GM21515 (cell line): Measurements from ENCODE around the gene MOB3B.

ENCODE experiments used
- ATAC-seq: cut with Tn5 transposase; IDR thresholded peaks from one replicate; pipeline ENCODE4 v1.9.1; 2021; ENCODE audit not compliant: unreplicated experiment

The MOB3B gene

DNA sequence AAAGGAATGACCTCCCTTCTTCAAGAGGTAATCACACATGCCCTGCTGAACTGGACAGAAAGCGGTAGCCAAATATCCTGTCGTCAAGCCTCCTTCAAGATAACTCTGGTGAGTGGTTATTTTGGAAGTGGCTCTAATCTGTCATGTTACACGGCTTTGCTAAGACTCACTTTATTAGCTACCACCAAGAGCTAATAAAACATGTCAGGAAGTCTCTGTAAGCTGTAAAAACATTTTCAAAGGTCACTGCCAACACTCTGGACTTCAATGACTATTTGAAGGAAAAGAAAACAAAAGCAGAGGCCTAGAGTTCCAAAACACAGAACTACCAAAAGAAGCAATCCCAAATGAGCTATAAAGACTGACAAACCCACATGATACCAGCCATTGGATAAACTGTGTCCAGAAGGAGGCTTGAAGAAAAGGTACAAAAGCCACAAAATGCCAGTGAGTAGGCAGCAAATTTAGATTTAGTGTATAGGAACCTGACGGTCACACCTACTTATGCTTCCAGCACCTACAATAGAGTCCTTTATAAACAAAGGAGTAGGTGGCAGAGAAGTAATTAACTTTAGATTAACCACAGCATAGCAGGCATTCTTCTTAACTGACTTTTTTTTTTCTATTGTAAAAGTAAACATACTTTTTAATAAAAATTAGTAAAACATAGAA, 135.3 kb downstream of the MOB3B start:
- ATAC-seq = no peak

GRCh38 chr9:27393054-27393846, 136.4 kb downstream of the MOB3B start:
- ATAC-seq = no peak

GRCh38 chr9:27392451-27392850, 137.2 kb downstream of the MOB3B start:
- ATAC-seq = no peak

- no peak for ATAC-seq
Observed at GRCh38 chr9:27391040-27391895, 138.3 kb downstream of the MOB3B start.

- no peak for ATAC-seq
Observed at GRCh38 chr9:27388150-27388549, 141.5 kb downstream of the MOB3B start.

DNA sequence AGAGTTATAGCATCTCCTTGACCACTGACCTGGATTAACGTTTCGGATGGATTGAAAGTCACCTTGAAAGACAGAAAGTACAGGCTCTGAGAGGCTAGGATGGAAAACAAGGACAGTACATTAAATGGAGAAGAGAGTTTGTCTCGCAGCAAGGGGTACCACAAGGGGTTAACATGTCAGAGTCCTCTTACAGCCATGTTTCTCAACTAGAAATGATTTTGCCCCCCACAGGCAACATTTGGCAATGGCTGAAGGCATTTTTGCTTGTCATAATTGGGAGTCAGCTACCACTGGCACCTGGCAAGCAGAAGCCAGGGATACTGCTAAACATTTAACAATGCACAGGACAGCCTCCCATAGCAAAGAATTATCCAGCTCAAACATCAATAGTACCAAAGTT, 141.9 kb downstream of the MOB3B start:
- no peak for ATAC-seq

- ATAC-seq = no peak
Observed at GRCh38 chr9:27386571-27387091, 143.0 kb downstream of the MOB3B start.

DNA sequence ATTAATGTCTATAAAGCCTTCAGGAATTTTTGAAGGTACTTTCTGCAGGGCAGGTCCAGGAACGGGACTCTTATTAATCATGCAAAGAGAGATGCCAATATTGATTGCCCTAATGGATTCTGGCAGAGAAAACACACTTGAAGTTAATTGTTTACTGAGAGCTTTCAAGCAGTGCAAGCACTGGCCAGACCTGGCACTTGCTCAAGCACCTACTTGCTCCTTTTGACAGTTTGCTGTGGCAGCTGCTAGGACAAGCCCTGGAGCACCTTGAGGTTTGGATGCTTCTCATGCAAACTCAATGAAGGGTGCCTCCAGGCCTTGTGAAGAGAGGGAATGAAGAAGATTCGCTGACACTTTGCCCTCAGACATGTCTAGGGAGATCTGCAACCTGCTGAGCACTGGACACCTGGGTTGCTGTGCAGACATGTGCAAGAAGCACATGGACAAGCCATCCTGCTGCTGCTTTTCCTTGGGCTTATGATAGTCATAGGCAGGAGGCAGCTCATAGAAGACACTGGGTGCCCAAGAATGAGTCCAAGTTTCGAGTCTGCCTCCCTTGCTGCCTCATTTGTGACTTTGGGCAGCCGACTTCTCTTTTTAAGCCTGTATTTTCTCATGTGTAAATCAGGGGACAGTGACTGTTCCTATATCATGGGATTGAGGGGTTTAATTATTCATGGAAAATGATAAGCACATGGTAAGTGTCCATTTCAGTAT, 143.8 kb downstream of the MOB3B start:
- no peak for ATAC-seq

- ATAC-seq = no peak
Observed at GRCh38 chr9:27384262-27385014, 145.2 kb downstream of the MOB3B start.

GRCh38 chr9:27383524-27383923, 146.1 kb downstream of the MOB3B start:
- no peak for ATAC-seq

GRCh38 chr9:27382975-27383374, 146.6 kb downstream of the MOB3B start:
- no peak for ATAC-seq

DNA sequence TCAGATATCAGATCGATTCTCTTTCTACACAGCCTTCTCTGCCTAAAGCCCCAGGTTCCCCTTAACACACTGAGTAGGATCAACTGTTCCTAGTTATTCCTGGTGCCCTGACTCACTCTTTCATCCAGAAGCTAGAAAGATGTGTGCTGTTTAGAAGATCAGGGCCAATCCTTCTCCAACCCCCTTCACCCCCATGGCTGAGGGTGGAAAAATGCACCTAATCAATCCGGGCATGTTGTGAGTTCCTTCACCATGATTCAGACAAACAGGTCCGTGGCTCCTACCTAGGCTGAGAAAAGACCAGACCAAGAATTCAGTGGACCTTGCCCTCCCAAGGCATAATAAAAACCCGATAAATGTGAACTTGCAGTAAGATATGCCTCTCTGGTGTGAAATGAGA, 147.3 kb downstream of the MOB3B start:
- no peak for ATAC-seq

- peak; percentile 30 for ATAC-seq
Observed at GRCh38 chr9:27379311-27380251, 150.0 kb downstream of the MOB3B start.

DNA sequence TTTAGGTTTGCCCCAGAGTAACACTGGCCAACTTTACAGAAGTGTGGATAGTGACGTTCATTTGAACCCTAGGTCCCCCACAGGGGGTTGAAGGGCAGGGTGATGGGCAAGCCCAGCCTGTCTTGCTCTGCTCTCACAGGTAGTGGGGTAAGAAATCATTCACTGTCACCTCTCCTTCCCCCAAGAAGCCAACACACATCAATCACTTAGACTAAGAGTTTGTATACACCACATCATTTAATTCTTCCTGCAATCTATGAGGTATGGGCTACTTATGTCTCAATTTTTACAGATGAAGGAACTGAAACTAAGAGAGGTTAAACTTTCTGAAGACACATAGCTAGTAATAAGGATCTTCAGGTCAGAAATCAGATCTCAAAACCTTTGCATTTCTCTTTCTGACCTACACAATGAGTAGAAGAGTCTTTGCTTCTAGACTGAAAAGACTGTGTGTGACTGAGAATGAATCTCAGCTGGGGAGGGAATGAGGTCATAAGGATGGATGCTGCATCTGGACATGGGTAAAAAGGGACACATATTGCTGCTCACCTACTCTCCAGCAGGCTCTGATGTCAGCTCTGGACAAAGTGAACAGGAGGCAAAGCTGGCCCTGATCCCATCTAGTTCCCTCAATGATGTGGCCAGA, 151.7 kb downstream of the MOB3B start:
- peak; percentile 87 for ATAC-seq

GRCh38 chr9:27377147-27377807, 152.3 kb downstream of the MOB3B start:
- peak; percentile 34 for ATAC-seq

- ATAC-seq = no peak
Observed at GRCh38 chr9:27373851-27374250, 155.8 kb downstream of the MOB3B start.

DNA sequence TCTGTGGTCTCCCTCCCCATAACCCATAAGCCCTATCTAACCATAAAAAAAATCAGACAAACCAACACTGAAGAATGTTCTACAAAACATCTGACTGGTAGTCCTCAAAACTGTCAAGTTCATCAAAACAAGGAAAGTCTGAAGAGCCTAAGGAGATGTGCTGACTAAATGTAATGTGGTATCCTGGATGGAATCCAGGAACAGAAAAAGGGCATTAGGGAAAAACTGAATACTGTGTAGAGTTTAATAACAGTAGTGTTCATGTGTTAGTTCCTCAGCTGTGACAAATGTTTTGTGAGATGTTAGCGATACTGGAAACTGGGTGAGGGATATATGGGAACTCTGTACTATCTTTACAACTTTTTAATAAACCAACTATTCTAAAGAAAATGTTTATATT, 157.0 kb downstream of the MOB3B start:
- ATAC-seq = no peak

GRCh38 chr9:27371382-27371781, 158.2 kb downstream of the MOB3B start:
- ATAC-seq = no peak
